DMS 273 treated with DMSO at 0.1 percent for 48 hours (cell line): ENCODE data around the gene ZNF541.
"Not testable (repeated sequence)": the region's sequence is repeated elsewhere in the genome, so short reads cannot be mapped to it uniquely, and the experiment has no call there.

ENCODE experiments used
- DNase-seq: peaks from one replicate; lab custom pipeline; 2025; lab: John Stamatoyannopoulos, UW

The ZNF541 gene

GRCh38 chr19:47599671-47600245, 26.8 kb upstream of the ZNF541 start:
- not testable (repeated sequence) for DNase-seq

GRCh38 chr19:47598407-47599349, 25.7 kb upstream of the ZNF541 start:
- no peak for DNase-seq

GRCh38 chr19:47595944-47596343, 23.0 kb upstream of the ZNF541 start:
- DNase-seq = no peak

- no peak for DNase-seq
Observed at GRCh38 chr19:47593860-47594259, 20.9 kb upstream of the ZNF541 start.

GRCh38 chr19:47589824-47590223, 16.9 kb upstream of the ZNF541 start:
- no peak for DNase-seq

GRCh38 chr19:47587295-47587694, 14.3 kb upstream of the ZNF541 start:
- DNase-seq = no peak

GRCh38 chr19:47583161-47583560, 10.2 kb upstream of the ZNF541 start:
- DNase-seq = not testable (repeated sequence)

GRCh38 chr19:47582320-47582909, 9.5 kb upstream of the ZNF541 start:
- no peak for DNase-seq

GRCh38 chr19:47581605-47582319, 8.8 kb upstream of the ZNF541 start:
- DNase-seq = no peak

- DNase-seq = no peak
Observed at GRCh38 chr19:47580397-47580796, 7.4 kb upstream of the ZNF541 start.

GRCh38 chr19:47572635-47573034, 313 bp downstream of the ZNF541 start:
- no peak for DNase-seq

- DNase-seq = no peak
Observed at GRCh38 chr19:47569331-47569730, 3.6 kb downstream of the ZNF541 start.

- DNase-seq = no peak
Observed at GRCh38 chr19:47564081-47564480, 8.9 kb downstream of the ZNF541 start.

GRCh38 chr19:47561440-47562057, 11.4 kb downstream of the ZNF541 start:
- no peak for DNase-seq

GRCh38 chr19:47560999-47561398, 11.9 kb downstream of the ZNF541 start:
- no peak for DNase-seq

- no peak for DNase-seq
Observed at GRCh38 chr19:47550129-47550528, 22.8 kb downstream of the ZNF541 start.

GRCh38 chr19:47549261-47549862, 23.6 kb downstream of the ZNF541 start:
- DNase-seq = no peak

- DNase-seq = no peak
Observed at GRCh38 chr19:47547199-47547598, 25.7 kb downstream of the ZNF541 start.

- no peak for DNase-seq
Observed at GRCh38 chr19:47545061-47545948, 27.6 kb downstream of the ZNF541 start.

GRCh38 chr19:47544476-47544875, 28.5 kb downstream of the ZNF541 start:
- no peak for DNase-seq
